Duodenal mucosa (tissue), 2 donors: ENCODE data around the gene LCN12.

Experiments
- H3K27ac ChIP-seq: one replicate; pipeline ENCODE4 v1.7.0; 2013; ENCODE audit warnings: low read depth, low read length
- H3K27me3 ChIP-seq, 2 donors: one replicate each; pipeline ENCODE4 v1.7.0; 2013; ENCODE audit warnings: low read length in 2 of 2, control low read depth in 1 of 2; ENCODE audit not compliant: insufficient read depth in 2 of 2, control insufficient read depth in 1 of 2
- H3K36me3 ChIP-seq, 2 donors: one replicate each; pipeline ENCODE4 v1.7.0; 2013; ENCODE audit warnings: low read length in 2 of 2, control low read depth in 1 of 2; ENCODE audit not compliant: insufficient read depth in 2 of 2, control insufficient read depth in 1 of 2
- H3K4me1 ChIP-seq, 2 donors: one replicate each; pipeline ENCODE4 v1.7.0; 2013; ENCODE audit warnings: low read length in 2 of 2, control low read depth in 1 of 2; ENCODE audit not compliant: insufficient read depth in 2 of 2, control insufficient read depth in 1 of 2
- H3K4me3 ChIP-seq, 2 donors: one replicate each; pipeline ENCODE4 v1.7.0; 2013; ENCODE audit warnings: low read length in 2 of 2, low read depth in 1 of 2
- H3K9ac ChIP-seq, 2 donors: one replicate each; pipeline ENCODE4 v1.7.0; 2013; ENCODE audit warnings: low read length in 2 of 2, low read depth in 1 of 2
- H3K9me3 ChIP-seq, 2 donors: one replicate each; pipeline ENCODE4 v1.7.0; 2013; ENCODE audit warnings: low read length in 2 of 2, control low read depth in 1 of 2; ENCODE audit not compliant: control insufficient read depth in 1 of 2

Gene LCN12

DNA sequence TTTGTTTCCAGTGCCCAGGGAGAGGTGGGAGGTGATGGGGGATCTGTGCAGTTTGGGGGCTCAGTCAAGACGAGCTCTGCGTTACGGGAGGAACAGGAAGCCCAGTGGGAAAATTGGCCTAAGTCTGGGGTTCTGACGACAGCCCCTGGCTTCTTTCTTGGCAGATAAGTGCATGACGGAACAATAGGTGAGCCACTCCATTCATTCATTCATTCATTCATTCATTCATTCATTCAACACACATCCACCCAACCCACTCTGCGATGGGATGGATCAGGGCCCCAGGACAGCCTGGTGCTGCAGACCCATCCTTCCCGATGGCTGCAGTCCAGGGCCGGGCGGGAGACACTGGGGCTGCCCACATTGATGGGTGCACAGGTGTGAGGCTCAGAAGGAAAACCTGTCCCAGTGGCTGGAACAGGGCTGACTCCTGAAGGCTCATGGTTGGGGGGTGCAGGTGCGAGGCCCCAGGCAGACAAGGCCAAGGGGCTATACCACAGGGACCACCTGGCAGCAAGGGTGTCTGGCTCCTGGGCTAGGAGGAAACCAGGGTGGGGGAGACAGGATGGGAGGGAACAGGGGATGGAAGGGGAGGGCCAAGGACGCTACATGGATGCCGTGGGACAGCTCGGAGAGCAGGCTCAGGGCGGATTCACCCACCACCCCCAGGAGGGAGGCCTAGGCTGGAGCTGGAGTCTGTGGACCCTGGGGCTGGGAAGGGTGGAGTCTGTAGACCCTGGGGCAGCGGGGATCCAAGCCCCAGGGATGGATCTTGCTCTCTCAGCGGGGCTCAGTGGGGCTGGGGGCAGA is 28.8 kb downstream of the LCN12 start:
- no peak overlapping the region for H3K4me3 ChIP-seq
- H3K4me1 ChIP-seq = peaks cover 0 to 11% of the 10 kb centered on the region in 2 donors
- peaks cover 18 to 31% of the 10 kb centered on the region in 2 donors for H3K27me3 ChIP-seq
- no peak overlapping the region for H3K27ac ChIP-seq
- no peaks in the 10 kb centered on the region for H3K36me3 ChIP-seq
- no peaks in the 10 kb centered on the region for H3K9me3 ChIP-seq
- no peak overlapping the region for H3K9ac ChIP-seq

DNA sequence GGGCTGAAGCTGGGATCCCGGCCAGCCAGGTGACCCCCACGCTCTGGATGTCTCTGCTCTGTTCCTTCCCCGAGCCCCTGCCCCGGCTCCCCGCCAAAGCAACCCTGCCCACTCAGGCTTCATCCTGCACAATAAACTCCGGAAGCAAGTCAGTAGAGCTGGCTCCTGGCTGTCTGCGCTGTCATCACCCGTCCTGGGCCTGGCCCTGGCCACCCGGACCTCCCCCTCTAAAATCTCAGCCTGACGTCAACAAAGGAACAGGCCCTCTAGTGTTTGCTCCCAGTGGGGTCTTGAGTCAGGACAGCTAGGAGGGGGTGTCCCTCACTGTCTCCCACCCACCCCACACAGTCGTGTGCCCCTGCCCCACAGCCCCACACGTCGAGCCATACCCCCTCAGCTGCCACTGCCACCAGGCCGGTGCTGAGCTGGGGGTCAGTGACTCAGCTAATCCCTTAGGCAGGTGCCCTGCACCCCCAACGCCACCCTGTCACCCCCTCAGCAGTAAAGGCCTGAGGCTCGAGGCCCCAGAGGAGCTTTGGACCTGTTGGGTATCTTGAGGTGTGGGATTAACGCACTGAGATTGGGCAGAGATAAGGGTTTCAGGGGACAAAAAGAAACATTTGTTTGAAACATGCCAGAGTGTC is 29.6 kb downstream of the LCN12 start:
- peaks cover 0 to 9% of the 10 kb centered on the region in 2 donors for H3K4me1 ChIP-seq
- H3K4me3 ChIP-seq = no peak overlapping the region
- H3K27me3 ChIP-seq = peaks cover 18 to 29% of the 10 kb centered on the region in 2 donors
- H3K27ac ChIP-seq = no peak overlapping the region
- no peaks in the 10 kb centered on the region for H3K9me3 ChIP-seq
- no peak overlapping the region for H3K9ac ChIP-seq
- no peaks in the 10 kb centered on the region for H3K36me3 ChIP-seq

DNA sequence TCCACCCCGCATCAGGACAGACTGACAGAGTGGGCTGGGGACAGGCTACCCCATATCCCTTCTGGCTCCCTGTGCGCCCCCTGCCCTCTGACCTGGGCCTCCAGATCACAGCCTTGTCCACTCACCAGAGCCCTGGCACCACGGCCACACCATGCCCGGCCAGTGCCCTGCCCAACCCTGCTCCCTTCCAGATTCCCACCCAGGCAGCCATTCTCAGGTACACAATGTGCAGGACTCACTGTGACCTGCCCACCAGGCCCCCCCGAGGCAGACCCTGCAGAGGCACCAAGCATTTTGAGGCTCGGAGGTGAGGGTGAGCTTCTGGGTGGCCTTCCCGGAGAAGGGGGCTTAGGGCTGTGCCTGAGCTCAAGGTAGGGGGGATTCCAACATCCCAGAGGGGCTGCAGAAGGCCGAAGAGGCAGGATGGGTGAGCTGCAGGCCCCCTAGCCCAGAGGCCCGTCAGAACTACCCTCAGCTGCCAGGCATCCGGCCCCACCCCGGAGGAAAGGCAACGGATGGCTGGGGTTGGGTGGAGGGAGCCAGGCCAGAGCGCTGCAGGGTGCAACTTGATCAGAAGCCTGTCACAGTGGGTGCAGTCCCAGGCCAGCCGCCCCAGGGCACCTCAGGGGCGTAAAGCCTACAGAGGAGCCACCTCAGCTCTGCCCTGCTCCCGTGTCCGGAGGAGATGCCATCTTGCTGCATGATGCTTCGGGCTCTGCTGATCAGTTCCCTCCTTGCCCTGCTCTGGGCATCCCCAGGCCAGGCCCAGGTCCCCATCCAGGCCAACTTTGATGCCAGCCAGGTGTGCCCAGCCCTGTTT is 30.4 kb downstream of the LCN12 start, which contains the start of gene LCNL1:
LCNL1 (plus strand) TSS at position 762 of the 820 bp plus-strand sequence. CDS start 594 bp downstream, outside the sequence.
- peaks cover 18 to 22% of the 10 kb centered on the region in 2 donors for H3K27me3 ChIP-seq
- H3K4me3 ChIP-seq = no peak within 1 kb of the TSS
- no peak within 1 kb of the TSS for H3K27ac ChIP-seq
- H3K4me1 ChIP-seq = peaks cover 0 to 7% of the 10 kb centered on the region in 2 donors
- no peaks in the 10 kb centered on the region for H3K9me3 ChIP-seq
- no peaks in the 10 kb centered on the region for H3K36me3 ChIP-seq
- H3K9ac ChIP-seq = no peak within 1 kb of the TSS

DNA sequence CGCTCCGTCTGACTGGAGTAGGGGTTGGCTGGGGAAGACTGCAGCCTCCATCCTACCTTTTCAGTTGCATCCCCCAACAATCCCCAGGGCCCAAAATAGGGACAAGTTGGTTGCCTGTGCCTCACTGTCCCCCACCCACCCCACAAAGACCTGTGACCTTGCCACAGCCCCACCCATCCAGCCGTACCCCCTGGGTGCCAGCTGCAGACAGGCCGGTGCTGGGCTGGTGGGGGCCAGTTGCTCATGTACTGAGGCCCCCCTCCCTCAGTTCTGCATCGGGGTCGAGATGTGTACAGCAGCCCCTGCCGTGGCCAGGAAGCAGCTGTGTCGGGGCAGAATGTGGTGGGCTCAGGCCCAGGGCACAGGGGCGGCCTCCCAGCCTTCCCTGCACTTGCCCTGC is 31.1 kb downstream of the LCN12 start:
- Histone ChIP-seq H3K36me3 (no peaks in the 10 kb centered on the region), H3K4me1 (peaks cover 0 to under 1% of the 10 kb centered on the region in 2 donors), H3K9me3 (no peaks in the 10 kb centered on the region), H3K27ac (no peak overlapping the region), H3K27me3 (peaks cover 18% of the 10 kb centered on the region in 2 donors), H3K9ac (no peak overlapping the region), H3K4me3 (no peak overlapping the region)

DNA sequence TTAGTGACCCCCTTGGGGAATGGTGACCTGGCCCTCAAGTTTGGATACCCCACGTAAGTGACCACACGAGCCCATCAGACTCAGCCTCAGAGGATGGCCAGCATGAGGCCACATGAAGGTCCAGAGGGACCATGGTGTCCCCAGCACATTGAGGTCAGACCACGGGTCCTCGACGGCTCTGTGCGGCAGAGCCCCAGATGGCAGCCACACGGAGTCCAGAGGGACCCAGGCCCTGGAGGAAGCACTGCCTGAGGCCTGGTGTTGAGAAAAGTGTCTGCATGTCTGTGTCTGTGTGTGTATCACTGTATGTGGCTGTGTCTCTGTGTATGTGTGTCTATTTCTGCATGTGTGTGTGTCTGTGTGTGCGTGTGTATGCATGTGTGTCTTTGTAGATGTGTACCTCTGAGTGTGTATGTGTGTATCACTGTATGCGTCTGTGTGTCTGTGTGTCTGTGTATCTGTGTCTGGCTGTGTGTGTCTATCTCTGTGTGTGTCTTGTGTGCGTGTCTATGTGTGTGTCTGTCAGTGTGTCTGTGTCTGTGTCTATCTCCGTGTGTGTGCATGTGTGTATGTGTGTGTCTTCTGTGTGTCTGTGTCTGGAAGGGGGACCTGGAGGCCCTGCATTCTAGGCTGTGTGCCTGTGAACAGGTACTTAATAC is 31.7 kb downstream of the LCN12 start:
- Histone ChIP-seq H3K27ac (no peak overlapping the region), H3K27me3 (peaks cover 18% of the 10 kb centered on the region in 2 donors), H3K4me1 (no peaks in the 10 kb centered on the region)

DNA sequence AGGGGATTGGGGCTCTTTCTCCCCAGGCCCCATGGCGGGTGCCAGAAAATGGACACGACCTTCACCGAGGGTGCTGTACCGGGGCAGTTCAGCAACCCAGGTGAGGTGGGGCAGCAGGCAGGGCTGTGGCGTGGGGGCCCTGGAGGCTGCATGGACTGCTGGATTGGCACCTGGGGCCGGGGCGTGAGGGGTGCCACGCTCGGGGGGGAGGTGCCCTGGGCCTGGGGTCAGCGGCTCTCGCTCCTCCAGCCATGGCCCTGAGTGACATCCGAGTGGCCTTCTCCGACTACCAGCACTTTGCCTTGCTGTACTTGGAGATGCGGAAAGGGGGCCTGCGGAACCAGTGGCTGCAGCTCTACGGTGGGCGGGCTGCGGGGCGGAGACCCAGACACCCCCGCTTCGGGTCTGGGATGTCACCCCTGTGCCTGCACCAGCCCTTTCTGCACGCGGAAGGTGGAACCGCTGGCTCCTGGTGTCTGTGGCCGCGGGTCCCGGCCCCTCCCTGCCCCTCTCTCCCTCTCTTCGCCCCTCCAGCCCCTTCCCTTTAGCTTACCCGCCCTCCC is 32.5 kb downstream of the LCN12 start:
- Histone ChIP-seq H3K4me1 (no peaks in the 10 kb centered on the region), H3K27ac (no peak overlapping the region), H3K4me3 (no peak overlapping the region), H3K36me3 (no peaks in the 10 kb centered on the region), H3K9ac (no peak overlapping the region), H3K9me3 (no peaks in the 10 kb centered on the region), H3K27me3 (peaks cover 18% of the 10 kb centered on the region in 2 donors)

More for the DNA sequence above, 31.7 kb downstream of the LCN12 start:
- no peak overlapping the region for H3K9ac ChIP-seq
- no peak overlapping the region for H3K4me3 ChIP-seq
- H3K36me3 ChIP-seq = no peaks in the 10 kb centered on the region
- H3K9me3 ChIP-seq = no peaks in the 10 kb centered on the region

DNA sequence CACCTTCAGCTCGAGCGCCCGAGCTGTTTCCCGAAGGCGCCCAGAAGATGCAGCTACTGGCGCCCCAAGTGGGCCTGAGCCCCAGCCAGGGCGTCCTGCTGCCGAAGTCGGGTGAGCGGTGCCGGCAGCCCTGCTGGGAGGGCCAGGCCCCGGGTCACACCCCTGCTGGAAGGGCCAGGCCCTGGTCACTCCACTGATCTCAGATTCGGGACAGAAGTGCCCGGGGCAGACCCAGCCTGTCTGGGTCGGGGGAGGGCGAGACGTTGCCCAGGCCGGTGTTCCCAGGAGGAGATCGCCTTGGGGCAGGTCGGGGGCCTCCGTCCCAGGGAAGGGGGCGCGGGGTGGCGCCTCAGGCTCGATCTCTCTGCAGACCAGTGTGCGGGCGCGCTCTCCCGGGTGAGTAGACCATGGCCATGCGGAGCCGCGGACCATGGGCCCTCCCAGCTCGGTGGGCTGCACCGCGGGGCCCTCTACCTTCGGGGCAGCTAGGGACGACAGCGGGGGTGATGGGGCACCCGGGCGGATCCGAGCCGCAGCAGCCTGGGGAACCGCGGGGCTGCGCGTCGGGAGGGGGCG is 33.0 kb downstream of the LCN12 start:
- Histone ChIP-seq H3K9me3 (no peaks in the 10 kb centered on the region), H3K4me3 (no peak overlapping the region), H3K27ac (no peak overlapping the region), H3K27me3 (peaks cover 18% of the 10 kb centered on the region in 2 donors), H3K4me1 (no peaks in the 10 kb centered on the region), H3K9ac (no peak overlapping the region), H3K36me3 (no peaks in the 10 kb centered on the region)

DNA sequence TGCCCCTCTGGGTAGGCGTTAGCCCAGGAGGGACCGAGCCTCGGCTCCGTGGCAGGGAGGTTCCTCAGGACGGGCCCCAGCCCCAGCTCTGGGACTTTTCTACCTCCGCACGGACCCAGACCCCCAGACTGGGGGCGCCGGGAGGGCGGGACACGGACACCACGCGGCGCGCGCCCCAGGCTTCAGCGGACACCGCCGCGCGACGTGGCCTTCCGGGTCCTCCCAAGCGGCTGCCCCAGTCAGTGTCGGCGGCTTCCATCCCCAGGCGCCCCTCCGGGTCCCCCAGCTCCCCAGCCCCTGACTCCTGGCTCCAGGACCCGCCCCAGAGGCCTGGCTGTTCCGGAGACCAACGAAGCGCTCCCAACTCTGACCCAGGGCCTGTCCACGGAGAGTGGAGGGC is 33.8 kb downstream of the LCN12 start:
- no peak overlapping the region for H3K4me3 ChIP-seq
- H3K27me3 ChIP-seq = peaks cover 18% of the 10 kb centered on the region in 2 donors
- H3K36me3 ChIP-seq = no peaks in the 10 kb centered on the region
- no peak overlapping the region for H3K9ac ChIP-seq
- no peaks in the 10 kb centered on the region for H3K9me3 ChIP-seq
- no peaks in the 10 kb centered on the region for H3K4me1 ChIP-seq
- no peak overlapping the region for H3K27ac ChIP-seq

DNA sequence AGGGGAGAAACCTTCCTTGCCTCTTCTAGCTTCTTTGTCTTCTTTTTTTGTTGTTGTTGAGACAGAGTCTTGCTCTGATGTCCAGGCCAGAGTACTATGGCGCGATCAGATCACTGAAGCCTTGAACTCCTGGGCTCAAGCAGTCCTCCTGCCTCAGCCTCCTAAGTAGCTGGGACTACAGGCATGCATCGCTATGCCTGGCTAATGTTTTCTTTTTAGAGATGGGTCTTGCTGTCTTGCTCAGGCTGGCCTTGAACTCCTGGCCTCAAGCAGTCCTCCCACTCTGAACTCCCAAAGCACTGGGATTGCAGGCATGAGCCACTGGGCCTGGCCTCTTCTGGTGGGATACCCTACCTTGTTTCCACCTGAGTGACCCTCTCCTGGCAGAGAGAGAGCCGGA is 36.8 kb downstream of the LCN12 start:
- peaks cover 12 to 14% of the 10 kb centered on the region in 2 donors for H3K27me3 ChIP-seq
- no peaks in the 10 kb centered on the region for H3K9me3 ChIP-seq
- H3K4me1 ChIP-seq = peaks cover 10 to 14% of the 10 kb centered on the region in 2 donors
- H3K4me3 ChIP-seq = no peak overlapping the region
- H3K27ac ChIP-seq = no peak overlapping the region
- peaks cover 0 to under 1% of the 10 kb centered on the region in 2 donors for H3K36me3 ChIP-seq
- no peak overlapping the region for H3K9ac ChIP-seq
